OCI-LY7 (cell line): Measurements from ENCODE around the gene MAML1. TPM values are rescaled to one million over a fixed set of nuclear protein-coding genes. Genes with fewer than 3 reads are reported as not detected.
"Not testable (repeated sequence)": the region's sequence is repeated elsewhere in the genome, so short reads cannot be mapped to it uniquely, and the experiment has no call there.

Experiments used
- Bru-seq: library from RNA; stranded (reverse); fragments of 400-500 nt; gene quantifications from one replicate; lab custom pipeline; 2021; lab: Mats Ljungman, UMichigan
- BruChase-seq, 2 experiments: library from RNA; stranded (reverse); fragments of 400-500 nt; gene quantifications; one replicate each; lab custom pipeline; 2021; lab: Mats Ljungman, UMichigan
- BruUV-seq: library from RNA; stranded (reverse); fragments of 400-500 nt; replicated peaks from 2 replicates; lab custom pipeline; 2021; lab: Mats Ljungman, UMichigan
- CTCF ChIA-PET: fragments of 300-600 bp; sonication (Branson Sonifier 250); formaldehyde crosslinking; loops from one replicate; lab custom pipeline; 2022; ENCODE audit warnings: antibody characterized with exemption; ENCODE audit not compliant: unreplicated experiment; lab: Charles Lee
- POLR2A ChIA-PET: fragments of 300-600 bp; sonication (Branson Sonifier 250); formaldehyde crosslinking; loops from one replicate; lab custom pipeline; 2022; ENCODE audit warnings: antibody characterized with exemption; lab: Charles Lee
- DNase-seq: peaks from one replicate; pipeline ENCODE4 v3.0.0-alpha.2; 2015; ENCODE audit warnings: low spot score
- H2AFZ ChIP-seq: fragments of 200-600 bp; sonication (generic), shearing (Covaris generic); 2 replicates; pipeline ENCODE4 v1.6.1; 2014; ENCODE audit warnings: mild to moderate bottlenecking, antibody characterized with exemption, low read length, moderate library complexity
- H3K27ac ChIP-seq: fragments of 200-600 bp; sonication (generic); 2 replicates; pipeline ENCODE4 v1.5.1; 2014; ENCODE audit warnings: mixed run types, low read depth, mild to moderate bottlenecking, moderate library complexity, low read length, inconsistent platforms; ENCODE audit not compliant: poor library complexity, severe bottlenecking
- H3K36me3 ChIP-seq: fragments of 200-600 bp; sonication (generic); 2 replicates; pipeline ENCODE4 v1.6.1; 2014; ENCODE audit warnings: mild to moderate bottlenecking, antibody characterized with exemption, low read length, moderate library complexity, mixed read lengths; ENCODE audit not compliant: insufficient read depth
- H3K4me1 ChIP-seq: fragments of 200-600 bp; sonication (generic); 2 replicates; pipeline ENCODE4 v1.5.1; 2014; ENCODE audit warnings: mild to moderate bottlenecking, low read length; ENCODE audit not compliant: insufficient read depth, poor library complexity, severe bottlenecking
- H3K4me2 ChIP-seq: fragments of 200-600 bp; sonication (generic); 2 replicates; pipeline ENCODE4 v1.6.1; 2014; ENCODE audit warnings: mild to moderate bottlenecking, low read length
- H3K4me3 ChIP-seq: fragments of 200-600 bp; sonication (generic); 2 replicates; pipeline ENCODE4 v1.5.1; 2014; ENCODE audit warnings: mild to moderate bottlenecking, low read depth, low read length; ENCODE audit not compliant: poor library complexity, severe bottlenecking
- H3K79me2 ChIP-seq: fragments of 200-600 bp; sonication (generic); 2 replicates; pipeline ENCODE4 v1.6.1; 2016; ENCODE audit warnings: low read depth, mild to moderate bottlenecking, low read length, moderate library complexity, mixed read lengths; ENCODE audit not compliant: insufficient read depth
- H3K9me2 ChIP-seq: fragments of 200-600 bp; sonication (generic); 2 replicates; pipeline ENCODE4 v1.6.1; 2016; ENCODE audit warnings: mild to moderate bottlenecking, low read length, mixed read lengths; ENCODE audit not compliant: insufficient read depth
- H3K9me3 ChIP-seq: fragments of 200-600 bp; sonication (generic); 2 replicates; pipeline ENCODE4 v1.6.1; 2014; ENCODE audit warnings: mild to moderate bottlenecking, mixed run types, low read length, mixed read lengths
- H4K20me1 ChIP-seq: fragments of 200-600 bp; sonication (generic); 2 replicates; pipeline ENCODE4 v1.6.1; 2014; ENCODE audit warnings: mild to moderate bottlenecking, antibody characterized with exemption, low read length, moderate library complexity, mixed read lengths; ENCODE audit not compliant: insufficient read depth
- CTCF ChIP-seq: fragments of 200-600 bp; sonication (generic); conservative IDR thresholded peaks from 2 replicates; pipeline ENCODE4 v1.5.1; 2014; ENCODE audit warnings: mild to moderate bottlenecking, antibody characterized with exemption, low read length, moderate library complexity, mixed read lengths
- EZH2phosphoT487 ChIP-seq: fragments of 200-600 bp; sonication (generic); IDR thresholded peaks from 2 replicates; pipeline ENCODE4 v1.6.1; 2018; ENCODE audit warnings: low read depth, borderline replicate concordance, mild to moderate bottlenecking, mixed run types, antibody characterized with exemption, low read length, moderate library complexity, mixed read lengths
- intact Hi-C: fragments of 100-400 bp; cut with micrococcal nuclease; formaldehyde crosslinking; loops from one replicate; pipeline ENCODE4 v1.10.0; 2022; ENCODE audit not compliant: unreplicated experiment
- long read RNA-seq: library from polyadenylated mRNA; stranded (forward); transcript quantifications from one replicate; pipeline ENCODE4 v2.0.0, GENCODE V29; 2022
- total RNA-seq, 2 experiments: library from RNA; depleted of rRNA in 1 of 2; stranded (reverse); fragments of >200 nt in 1 of 2; shearing (Covaris generic) in 1 of 2; gene quantifications; 2 replicates each; pipeline ENCODE4 v1.2.3, GENCODE V29; 2014 to 2022

Gene MAML1
- 12.1 and 17.0 TPM in 2 replicates for total RNA-seq (2014; rRNA removed; shearing (Covaris generic))
- total RNA-seq (2022) = 27.4 and 31.4 TPM in 2 replicates
- Bru-seq, nascent RNA = percentile 72 among the genes with signal in this experiment
- BruChase-seq, experiment 1, labeled RNA remaining after a 6-hour chase = percentile 76 among the genes with signal in this experiment
- percentile 85 among the genes with signal in this experiment for BruChase-seq, experiment 2, labeled RNA remaining after a 2-hour chase
- long read RNA-seq, full-length matches to known transcripts = 3 of 24 reads
- long read RNA-seq, partial matches to known transcripts = 7 of 24 reads
- long read RNA-seq, other reads (novel, unspliced or antisense) = 14 of 24 reads

GRCh38 chr5:179732412-179732917 is at the start of gene MAML1:
TSS of gene MAML1 (plus strand) at chr5:179732822. CDS start at chr5:179733113, 291 bp downstream.
- H3K4me3 ChIP-seq = peak within 1 kb of the TSS; percentile 88
- H3K4me1 ChIP-seq = peaks cover 17% of the 10 kb centered on the region
- intact Hi-C loops = loop anchor here (1.0 to 5.0 kb wide), 4 partner anchors 34 to 110 kb away; partner anchors contain the start of genes CANX, HNRNPH1 and MGAT4B
- H3K4me2 ChIP-seq = peak within 1 kb of the TSS; percentile 74
- H2AFZ ChIP-seq = peak within 1 kb of the TSS; percentile 65; the same call in 1 of the 2 replicates
- H4K20me1 ChIP-seq = no peaks in the 10 kb centered on the region
- CTCF ChIA-PET = no interaction called here
- DNase-seq = peak; percentile 100
- TF ChIP-seq EZH2phosphoT487 (no peak), CTCF (no peak)
- H3K9me2 ChIP-seq = no peaks in the 10 kb centered on the region
- H3K9me3 ChIP-seq = no peaks in the 10 kb centered on the region
- peak within 1 kb of the TSS; percentile 73 for H3K27ac ChIP-seq
- peaks cover 42% of the 10 kb centered on the region for H3K79me2 ChIP-seq
- BruUV-seq = no TSS peak
- H3K36me3 ChIP-seq = peaks cover 64% of the 10 kb centered on the region
- POLR2A ChIA-PET = interaction anchor here (0.8 to 1.2 kb wide), 4 partner anchors 22 to 31 kb away, joined by 3 to 4 read pairs (median 3); no protein-coding TSS in a partner anchor

- H3K9me2 ChIP-seq, H3K4me1 ChIP-seq, H3K27ac ChIP-seq, H3K4me2 ChIP-seq, DNase-seq, H4K20me1 ChIP-seq, H3K36me3 ChIP-seq, H3K4me3 ChIP-seq, CTCF ChIA-PET, intact Hi-C loops, H2AFZ ChIP-seq, BruUV-seq, H3K9me3 ChIP-seq, H3K79me2 ChIP-seq: not testable (repeated sequence)
- POLR2A ChIA-PET = interaction anchor here (0.6 kb wide), 1 partner anchor 1030 kb away, joined by 4 read pairs; no protein-coding TSS in a partner anchor
Measured at GRCh38 chr5:179689212-179689611, 43.4 kb upstream of the MAML1 start.

GRCh38 chr5:179694561-179694960 is 38.1 kb upstream of the MAML1 start:
- intact Hi-C loops = no loop called here
- H3K4me1 ChIP-seq = peaks cover 17% of the 10 kb centered on the region
- no peaks in the 10 kb centered on the region for H3K9me3 ChIP-seq
- no peak for DNase-seq
- TF ChIP-seq CTCF (no peak), EZH2phosphoT487 (no peak)
- peaks cover 4% of the 10 kb centered on the region; the same call in 1 of the 2 replicates for H3K36me3 ChIP-seq
- H4K20me1 ChIP-seq = no peaks in the 10 kb centered on the region
- ChIA-PET POLR2A (interaction anchor here (0.7 to 1.1 kb wide), 3 partner anchors 10 to 75 kb away, joined by 3 read pairs; no protein-coding TSS in a partner anchor), CTCF (no interaction called here)
- H3K9me2 ChIP-seq = no peaks in the 10 kb centered on the region
- no peak overlapping the region for H3K27ac ChIP-seq
- no TSS peak for BruUV-seq
- no peak overlapping the region for H3K4me3 ChIP-seq
- H3K4me2 ChIP-seq = no peak overlapping the region
- no peak overlapping the region for H2AFZ ChIP-seq
- H3K79me2 ChIP-seq = peaks cover 8% of the 10 kb centered on the region
